Gastrocnemius medialis (tissue), 4 donors: ENCODE results near the gene EPAS1. TPM values are rescaled to one million over a fixed set of nuclear protein-coding genes. Genes with fewer than 3 reads are reported as not detected.

Experiments used
- ATAC-seq, 2 donors: fragments of 150-250 bp; one replicate each; pipeline ENCODE4 v1.9.1; 2016
- DNase-seq, 2 donors: peaks; one replicate each; pipeline ENCODE4 v3.0.0-alpha.2; 2019
- H3K27ac ChIP-seq, 4 donors: fragments of 200-600 bp; sonication (generic); 1 replicate in 1 of 4; 2 replicates in 3 of 4; pipeline ENCODE4 v1.5.1; 2016 to 2018; ENCODE audit warnings: mild to moderate bottlenecking in 2 of 4, moderate library complexity in 1 of 4
- H3K27me3 ChIP-seq, 3 donors: fragments of 200-600 bp; sonication (generic) in 2 of 3; 1 replicate in 1 of 3; 2 replicates in 2 of 3; pipeline versions ENCODE4 v1.5.1 to v1.6.0; 2016 to 2019; ENCODE audit warnings: mild to moderate bottlenecking in 1 of 3, moderate library complexity in 1 of 3
- H3K36me3 ChIP-seq, 2 donors: fragments of 200-600 bp; sonication (generic) in 1 of 2; one replicate each; pipeline ENCODE4 v1.5.1; 2017 to 2018
- H3K4me1 ChIP-seq, 2 donors: fragments of 200-600 bp; sonication (generic) in 1 of 2; one replicate each; pipeline ENCODE4 v1.5.1; 2016 to 2017; ENCODE audit warnings: mild to moderate bottlenecking in 2 of 2
- H3K4me3 ChIP-seq, 4 donors: fragments of 200-600 bp; sonication (generic) in 3 of 4; 1 replicate in 1 of 4; 2 replicates in 3 of 4; pipeline ENCODE4 v1.5.1; 2016 to 2019; ENCODE audit warnings: mild to moderate bottlenecking in 2 of 4
- H3K9me3 ChIP-seq, 3 donors: fragments of 200-600 bp; sonication (generic) in 2 of 3; 1 replicate in 1 of 3; 2 replicates in 2 of 3; pipeline ENCODE4 v1.5.1; 2016 to 2019
- POLR2A ChIP-seq, 2 donors: fragments of 450-650 bp; IDR thresholded peaks; one replicate each; pipeline ENCODE4 v1.6.1; 2017; ENCODE audit warnings: antibody characterized with exemption in 2 of 2, mild to moderate bottlenecking in 2 of 2, moderate library complexity in 2 of 2
- in situ Hi-C, 4 donors: fragments of 200-750 bp; cut with MboI; loops; one replicate each; pipeline versions ENCODE4 v1.15.0 to v1.8.0; 2017; ENCODE audit warnings: low sequenced_read_pairs in 4 of 4
- intact Hi-C: fragments of 100-400 bp; cut with DNase I; formaldehyde crosslinking; loops from one replicate; pipeline ENCODE4 v1.15.1; 2023; ENCODE audit warnings: low total_unique reads
- total RNA-seq, 4 donors: library from RNA; depleted of rRNA; stranded (reverse); fragments of >200 nt; gene quantifications; one replicate each; pipeline versions ENCODE4 v1.1.0 to v1.2.3, GENCODE V29; 2016
- TF ChIP-seq, protein P1 (sequence below), 5 experiments: fragments of 450-650 bp in 3 of 5; fragments of 200-600 bp in 2 of 5; sonication (generic) in 2 of 5; IDR thresholded peaks in 4 of 5; conservative IDR thresholded peaks in 1 of 5; 1 replicate in 4 of 5; 2 replicates in 1 of 5; pipeline ENCODE4 v1.5.1; 2016 to 2019; ENCODE audit warnings: antibody characterized with exemption in 5 of 5, mild to moderate bottlenecking in 3 of 5, moderate library complexity in 3 of 5

Gene EPAS1
- total RNA-seq, 4 donors from 2014 or later: 61.5 to 95.1 (median 90.0) TPM

DNA sequence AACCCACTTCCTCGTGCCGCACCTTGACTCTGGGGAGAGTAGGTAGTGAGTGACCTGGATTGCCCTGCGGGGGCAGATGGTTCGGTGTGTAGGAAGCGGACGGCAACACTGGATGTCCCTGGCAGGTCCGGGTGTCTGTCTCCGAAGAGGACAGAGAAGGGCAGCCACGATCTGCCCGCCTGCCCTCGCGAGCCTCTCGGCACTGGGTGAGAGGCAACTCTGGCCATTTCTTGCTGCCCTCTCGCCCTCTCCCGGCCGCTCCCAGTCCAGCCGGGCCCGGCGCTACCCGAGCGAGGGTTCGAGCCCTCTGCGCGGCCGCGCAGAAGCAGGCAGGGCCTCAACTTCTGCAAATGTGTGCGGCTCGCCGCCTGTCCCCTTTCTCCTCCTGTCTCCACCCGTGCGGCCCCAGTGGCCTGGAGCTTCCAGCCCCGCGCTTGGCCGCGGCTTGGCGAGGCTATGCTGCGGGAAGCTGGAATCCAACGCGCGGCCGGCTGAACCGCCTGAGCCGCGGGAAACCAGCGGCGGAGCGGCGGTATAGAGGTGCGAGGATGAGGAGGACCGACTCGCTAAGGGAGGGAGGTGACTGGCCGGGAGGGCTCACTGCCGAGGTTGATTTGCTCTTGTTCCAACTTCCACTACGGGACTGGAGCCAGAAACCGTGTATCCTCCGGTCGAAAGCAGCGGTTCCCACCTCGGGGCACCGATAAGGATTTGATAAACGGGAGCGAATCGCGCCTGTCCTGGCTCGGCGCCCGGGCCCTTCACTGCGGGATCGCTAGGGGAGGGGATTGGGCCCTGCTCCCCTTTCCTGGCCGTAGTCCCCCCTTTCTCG lies 1.5 kb downstream of the EPAS1 start:
- Histone ChIP-seq H3K9me3 (no peaks in the 10 kb centered on the region), H3K27me3 (no peaks in the 10 kb centered on the region), H3K27ac (peak overlapping the region; percentile 91 to 98 (median 97)), H3K4me3 (peak overlapping the region; percentile 81 to 99 (median 94)), H3K36me3 (no peaks in the 10 kb centered on the region), H3K4me1 (peaks cover 19 to 23% of the 10 kb centered on the region in 2 donors)
- intact Hi-C loops (loop anchor here (2.0 to 5.0 kb wide), 4 partner anchors 66 to 646 kb away; partner anchors contain the start of gene PRKCE), in situ Hi-C loops (no loop called here)
- TF ChIP-seq, protein P1, sequence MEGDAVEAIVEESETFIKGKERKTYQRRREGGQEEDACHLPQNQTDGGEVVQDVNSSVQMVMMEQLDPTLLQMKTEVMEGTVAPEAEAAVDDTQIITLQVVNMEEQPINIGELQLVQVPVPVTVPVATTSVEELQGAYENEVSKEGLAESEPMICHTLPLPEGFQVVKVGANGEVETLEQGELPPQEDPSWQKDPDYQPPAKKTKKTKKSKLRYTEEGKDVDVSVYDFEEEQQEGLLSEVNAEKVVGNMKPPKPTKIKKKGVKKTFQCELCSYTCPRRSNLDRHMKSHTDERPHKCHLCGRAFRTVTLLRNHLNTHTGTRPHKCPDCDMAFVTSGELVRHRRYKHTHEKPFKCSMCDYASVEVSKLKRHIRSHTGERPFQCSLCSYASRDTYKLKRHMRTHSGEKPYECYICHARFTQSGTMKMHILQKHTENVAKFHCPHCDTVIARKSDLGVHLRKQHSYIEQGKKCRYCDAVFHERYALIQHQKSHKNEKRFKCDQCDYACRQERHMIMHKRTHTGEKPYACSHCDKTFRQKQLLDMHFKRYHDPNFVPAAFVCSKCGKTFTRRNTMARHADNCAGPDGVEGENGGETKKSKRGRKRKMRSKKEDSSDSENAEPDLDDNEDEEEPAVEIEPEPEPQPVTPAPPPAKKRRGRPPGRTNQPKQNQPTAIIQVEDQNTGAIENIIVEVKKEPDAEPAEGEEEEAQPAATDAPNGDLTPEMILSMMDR (IDR thresholded peaks at IDR 0.05 in 4 of 5, conservative IDR thresholded peaks at IDR 0.05 in 1 of 5): peak in 2 of 5 experiments; percentile 16 to 29
- TF ChIP-seq POLR2A (IDR thresholded peaks at IDR 0.05): no peak
- DNase-seq (peak in 1 of 2 donors; percentile 39), ATAC-seq (peak; percentile 16 to 22)

DNA sequence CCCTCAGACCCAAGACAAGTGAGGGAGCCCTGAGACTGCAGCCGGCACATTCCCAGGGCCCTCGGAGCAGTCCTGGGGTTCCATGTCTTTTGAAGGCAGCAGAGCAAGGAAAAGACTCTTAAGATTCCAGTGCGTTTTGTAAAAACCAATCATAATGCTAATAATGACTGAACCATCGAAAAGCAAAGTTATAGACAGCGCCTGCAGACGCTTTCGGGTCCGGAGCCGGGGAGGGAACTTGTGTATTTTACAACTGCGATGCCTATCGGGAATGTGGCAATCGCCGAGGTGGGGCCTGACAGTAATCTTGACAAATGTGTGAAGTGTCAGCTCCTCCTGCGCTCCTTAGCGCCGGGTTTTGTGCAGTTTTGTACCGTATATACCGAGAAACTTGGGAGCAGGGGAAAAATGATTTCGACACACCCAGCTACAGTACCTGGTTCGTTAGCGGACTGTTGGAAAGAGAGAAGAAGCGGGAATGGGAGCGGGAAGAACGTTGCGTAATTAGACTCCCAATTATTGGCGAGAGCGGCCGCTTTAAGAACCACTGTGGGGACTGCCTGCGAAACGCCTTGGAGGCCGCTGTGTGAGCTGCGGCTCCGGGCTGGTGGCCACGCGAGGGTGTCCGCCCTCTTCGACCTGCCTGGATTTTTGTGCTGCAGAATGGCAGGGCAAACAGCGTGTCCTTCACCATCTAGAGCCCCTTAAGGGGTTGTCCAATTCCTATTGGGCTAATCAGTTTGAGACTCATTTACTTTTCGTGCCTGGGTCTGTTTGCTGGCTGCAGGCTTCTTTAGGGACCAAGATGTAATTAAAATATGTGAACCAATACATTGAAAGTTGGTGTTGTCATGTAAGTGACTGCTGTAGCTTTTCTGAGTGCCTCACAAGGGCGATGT lies 2.4 kb downstream of the EPAS1 start:
- peak in 1 of 2 donors; percentile 60 for DNase-seq
- ATAC-seq: peak in 1 of 2 donors; percentile 9
- TF ChIP-seq, protein P1 (IDR thresholded peaks at IDR 0.05 in 4 of 5, conservative IDR thresholded peaks at IDR 0.05 in 1 of 5): no peak
- TF ChIP-seq POLR2A (IDR thresholded peaks at IDR 0.05): no peak
- H3K4me1 ChIP-seq: peaks cover 23 to 25% of the 10 kb centered on the region in 2 donors
- H3K27ac ChIP-seq: peak overlapping the region; percentile 91 to 98 (median 97)
- no peaks in the 10 kb centered on the region for H3K27me3 ChIP-seq
- no peaks in the 10 kb centered on the region for H3K36me3 ChIP-seq
- intact Hi-C loops: loop anchor here (2.0 to 5.0 kb wide), 4 partner anchors 65 to 647 kb away; partner anchors contain the start of gene PRKCE
- in situ Hi-C loops: no loop called here
- peak overlapping the region; percentile 81 to 99 (median 94) for H3K4me3 ChIP-seq
- no peaks in the 10 kb centered on the region for H3K9me3 ChIP-seq

DNA sequence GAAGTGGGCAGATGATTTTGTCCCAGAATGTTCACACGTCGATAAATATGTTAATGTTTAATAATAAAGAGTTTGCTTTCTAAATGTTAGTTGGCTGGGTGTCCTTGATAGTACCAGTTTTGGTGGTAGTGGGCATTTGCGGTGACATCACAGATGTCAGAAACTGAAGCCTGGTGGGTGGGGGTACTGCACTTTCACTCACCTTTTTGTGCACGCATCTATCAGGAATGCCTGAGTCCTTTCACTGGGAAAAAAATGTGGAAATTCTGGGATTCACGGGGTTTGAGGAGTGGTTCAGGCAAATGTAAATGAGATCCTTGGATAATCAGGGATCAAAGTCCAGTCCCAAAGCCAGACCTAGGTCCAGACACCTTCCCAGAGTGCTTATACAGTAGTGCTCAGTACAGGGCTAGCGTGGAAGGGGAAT lies 3.2 kb downstream of the EPAS1 start:
- in situ Hi-C loops: no loop called here
- H3K4me1 ChIP-seq: peaks cover 23 to 33% of the 10 kb centered on the region in 2 donors

More for the DNA sequence above, 3.2 kb downstream of the EPAS1 start:
- no peak for TF ChIP-seq POLR2A (IDR thresholded peaks at IDR 0.05)
- TF ChIP-seq, protein P1 (IDR thresholded peaks at IDR 0.05 in 4 of 5, conservative IDR thresholded peaks at IDR 0.05 in 1 of 5): no peak
- intact Hi-C loops: no loop called here
- no peaks in the 10 kb centered on the region for H3K36me3 ChIP-seq
- H3K9me3 ChIP-seq: no peaks in the 10 kb centered on the region
- peak overlapping the region; percentile 91 to 98 (median 97) for H3K27ac ChIP-seq
- DNase-seq (no peak), ATAC-seq (no peak)
- peak overlapping the region; percentile 81 to 99 (median 94) for H3K4me3 ChIP-seq
- H3K27me3 ChIP-seq: no peaks in the 10 kb centered on the region
